HUES64 (cell line): Measurements from ENCODE around the gene CEACAM3.

Experiments
- H3K27ac ChIP-seq: 2 replicates; pipeline ENCODE4 v1.7.0; 2013; ENCODE audit warnings: low read depth, low read length, inconsistent platforms
- H3K27me3 ChIP-seq: 2 replicates; pipeline ENCODE4 v1.6.1; 2013; ENCODE audit warnings: mild to moderate bottlenecking, low read length; ENCODE audit not compliant: insufficient read depth
- H3K36me3 ChIP-seq: 2 replicates; pipeline ENCODE4 v1.6.1; 2013; ENCODE audit warnings: mild to moderate bottlenecking, low read length; ENCODE audit not compliant: insufficient read depth
- H3K4me1 ChIP-seq: 2 replicates; pipeline ENCODE4 v1.6.1; 2013; ENCODE audit warnings: mild to moderate bottlenecking, low read length, moderate library complexity; ENCODE audit not compliant: insufficient read depth
- H3K4me3 ChIP-seq: 2 replicates; pipeline ENCODE4 v1.5.1; 2013; ENCODE audit warnings: mild to moderate bottlenecking, low read length, moderate library complexity
- H3K9ac ChIP-seq: 2 replicates; pipeline ENCODE4 v1.6.1; 2013; ENCODE audit warnings: mild to moderate bottlenecking, low read depth, low read length
- H3K9me3 ChIP-seq: 2 replicates; pipeline ENCODE4 v1.6.1; 2013; ENCODE audit warnings: low read depth, low read length; ENCODE audit not compliant: insufficient read depth
- WGBS: fragments of 150-250, 120-280 bp; methylation state at CpG from one replicate; pipeline ENCODE4 v1.1.7; 2013; ENCODE audit warnings: missing lambda C conversion rate; 5-methylcytosine and 5-hydroxymethylcytosine counted together

Gene CEACAM3

DNA sequence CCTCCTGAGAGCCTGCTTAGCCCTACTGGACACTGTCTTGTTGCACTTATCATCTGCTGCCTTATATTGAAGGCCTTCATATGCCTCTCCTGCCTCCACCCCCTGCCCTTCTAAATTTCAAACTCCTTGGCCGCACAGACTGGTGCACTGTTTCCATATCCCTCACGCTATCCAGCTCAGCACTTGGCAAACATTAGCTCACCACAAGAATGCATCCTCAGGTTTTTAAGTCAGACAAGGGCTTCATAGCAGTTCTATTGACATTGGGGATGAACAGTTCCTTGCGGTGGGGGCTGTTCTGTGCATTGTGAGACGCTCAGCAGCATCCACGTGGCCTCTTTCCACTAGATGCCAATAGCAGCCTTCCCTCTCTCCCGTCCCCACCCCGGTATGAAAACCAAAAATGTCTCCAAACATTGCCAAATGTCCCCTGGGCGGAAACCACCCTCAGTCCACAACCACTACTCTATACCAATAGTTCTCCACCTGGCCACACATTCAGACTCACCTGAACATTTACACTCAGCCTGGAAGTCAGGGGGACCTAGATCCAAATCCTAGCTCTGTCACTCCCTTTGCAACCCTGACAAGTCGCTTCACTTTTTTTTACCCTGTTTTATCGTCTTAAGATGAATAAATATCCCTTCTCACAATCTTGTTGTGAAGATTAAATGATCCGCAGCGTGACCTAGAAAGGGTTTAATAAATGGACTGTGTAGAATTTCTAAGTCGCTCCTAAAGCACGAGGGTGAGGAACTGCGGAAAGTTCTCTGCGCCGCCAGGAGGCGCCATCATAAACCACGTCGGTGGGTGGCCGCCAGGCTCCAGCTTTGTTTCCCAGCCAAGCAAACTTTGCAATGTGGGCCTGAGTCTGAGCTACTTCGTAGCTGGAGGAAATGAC lies 3.6 kb upstream of the CEACAM3 start:
- Histone ChIP-seq H3K27me3 (peaks cover 1% of the 10 kb centered on the region; the same call in 1 of the 2 replicates), H3K4me1 (no peaks in the 10 kb centered on the region), H3K9me3 (no peaks in the 10 kb centered on the region), H3K27ac (no peak overlapping the region), H3K36me3 (no peaks in the 10 kb centered on the region), H3K4me3 (no peak overlapping the region), H3K9ac (no peak overlapping the region)
- WGBS = 30% methylated on average over 22 of the region's 22 CpGs

DNA sequence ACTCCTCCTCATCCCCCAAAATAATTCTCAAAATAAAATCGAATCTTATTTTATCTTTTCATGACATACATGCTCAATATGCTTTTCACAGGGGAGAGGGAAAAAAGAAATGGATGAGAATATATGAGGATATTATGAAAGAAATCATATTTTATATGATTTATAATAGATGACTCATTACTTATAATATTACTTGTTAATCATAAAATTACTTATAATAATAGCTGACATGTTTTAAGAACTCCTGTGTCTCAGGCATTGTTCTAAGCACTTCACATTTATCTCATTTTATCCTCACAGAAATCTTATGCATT lies 3.0 kb upstream of the CEACAM3 start:
- no peaks in the 10 kb centered on the region for H3K27me3 ChIP-seq
- no peaks in the 10 kb centered on the region for H3K9me3 ChIP-seq
- no peak overlapping the region for H3K4me3 ChIP-seq
- H3K27ac ChIP-seq = no peak overlapping the region
- H3K9ac ChIP-seq = no peak overlapping the region
- no CpG with 5 or more reads among the region's 1 CpG for WGBS
- H3K4me1 ChIP-seq = no peaks in the 10 kb centered on the region
- no peaks in the 10 kb centered on the region for H3K36me3 ChIP-seq

DNA sequence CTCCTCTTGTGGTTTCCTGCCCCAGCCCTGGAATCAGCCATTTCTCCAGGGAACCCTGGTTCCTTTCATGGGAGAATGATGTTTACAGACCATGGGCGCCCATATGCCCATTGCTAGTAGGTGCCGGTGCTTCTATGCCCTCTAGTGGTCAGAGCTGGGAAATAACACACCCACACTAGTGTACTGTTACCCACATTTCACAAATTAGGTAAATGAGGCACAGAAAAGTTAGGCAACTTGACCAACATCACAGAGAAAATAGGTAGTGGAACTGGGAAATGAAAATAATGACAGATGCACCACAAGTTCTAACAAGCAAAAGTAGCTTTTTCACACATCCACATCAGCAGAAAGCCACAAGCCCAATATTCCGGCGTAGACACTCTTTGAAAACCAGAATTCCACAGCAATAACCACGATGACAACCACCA lies 1.3 kb upstream of the CEACAM3 start:
- Histone ChIP-seq H3K27me3 (no peaks in the 10 kb centered on the region), H3K9ac (no peak overlapping the region), H3K27ac (no peak overlapping the region), H3K4me3 (no peak overlapping the region), H3K4me1 (no peaks in the 10 kb centered on the region), H3K9me3 (no peaks in the 10 kb centered on the region), H3K36me3 (no peaks in the 10 kb centered on the region)
- WGBS = 51% methylated on average over 4 of the region's 5 CpGs

DNA sequence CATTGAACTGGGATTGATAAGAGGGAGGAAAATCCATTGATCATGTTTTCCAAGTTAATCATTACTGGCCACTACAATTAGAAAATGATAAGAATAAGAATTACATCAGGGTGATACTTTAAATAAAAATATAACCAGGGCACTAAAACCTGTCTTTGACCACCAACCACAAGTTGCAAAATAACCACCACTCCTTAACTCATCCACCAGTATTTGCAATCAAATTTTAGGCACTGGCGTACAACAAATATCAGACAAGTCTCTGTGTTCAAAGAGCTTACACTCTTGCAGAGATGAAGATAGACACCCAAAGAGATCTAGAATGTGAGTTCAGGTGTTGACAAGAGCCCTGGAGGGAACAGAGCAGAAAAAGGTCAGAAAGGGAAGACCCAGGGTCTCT lies 514 bp downstream of the CEACAM3 start:
- Histone ChIP-seq H3K4me1 (no peaks in the 10 kb centered on the region), H3K27me3 (no peaks in the 10 kb centered on the region)

DNA sequence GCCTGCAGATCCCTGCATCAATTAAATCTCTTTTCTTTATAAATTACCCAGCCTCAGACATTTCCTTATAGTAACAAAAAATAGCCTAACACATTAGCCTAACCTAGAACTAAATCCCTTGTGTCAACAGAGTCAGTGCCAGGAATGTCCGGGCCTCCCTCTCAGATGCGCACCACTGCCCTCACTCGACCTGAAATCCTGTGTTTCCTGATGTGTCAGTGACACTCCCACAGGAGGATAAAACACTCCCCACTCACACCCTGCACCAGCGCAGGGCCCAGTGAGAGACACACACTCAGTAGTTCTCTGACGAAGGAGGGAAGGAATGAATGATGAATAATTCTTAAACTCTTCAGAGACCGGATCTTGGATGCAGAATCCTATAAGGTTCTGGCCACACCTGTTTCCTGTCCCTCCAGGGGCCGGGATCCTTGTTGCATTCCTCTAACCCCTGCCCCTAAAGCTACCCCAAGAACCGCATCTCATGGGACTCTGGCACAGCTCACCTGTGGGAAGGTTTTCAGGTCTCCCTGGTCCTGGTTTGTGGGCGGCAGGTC lies 3.1 kb downstream of the CEACAM3 start:
- Histone ChIP-seq H3K27ac (no peak overlapping the region), H3K4me1 (no peaks in the 10 kb centered on the region), H3K4me3 (no peak overlapping the region), H3K9me3 (0 out of 2 replicates have a peak, but pooled peaks cover 6% of the 10 kb centered on the region), H3K9ac (no peak overlapping the region; the same call in 1 of the 2 replicates), H3K36me3 (no peaks in the 10 kb centered on the region), H3K27me3 (no peaks in the 10 kb centered on the region)
- WGBS = 80% methylated on average over 9 of the region's 9 CpGs

More for the DNA sequence above, 514 bp downstream of the CEACAM3 start:
- Histone ChIP-seq H3K9me3 (0 out of 2 replicates have a peak, but pooled peaks cover 6% of the 10 kb centered on the region), H3K36me3 (no peaks in the 10 kb centered on the region), H3K9ac (no peak overlapping the region), H3K4me3 (no peak overlapping the region), H3K27ac (no peak overlapping the region)
- 84% methylated on average over 1 of the region's 1 CpG for WGBS

DNA sequence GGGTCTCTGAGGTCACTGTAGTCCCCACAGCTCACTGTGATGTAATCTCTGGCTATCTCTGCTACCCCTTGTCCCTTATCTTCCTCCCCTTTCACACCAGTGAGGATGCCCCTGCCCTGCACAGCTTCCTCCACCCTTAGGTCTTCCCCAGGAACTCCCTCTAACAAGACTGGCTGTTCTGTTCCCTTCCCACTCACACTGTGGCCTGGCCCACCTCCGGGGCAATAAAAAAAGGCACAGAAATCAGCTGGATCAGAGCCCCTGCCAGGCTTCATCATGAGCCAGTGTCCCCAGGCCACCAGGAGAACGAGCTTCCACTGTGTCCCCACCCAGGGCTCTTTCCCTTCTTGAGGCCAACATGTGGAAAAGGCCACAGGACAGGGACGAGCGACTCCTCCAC lies 4.6 kb downstream of the CEACAM3 start:
- Histone ChIP-seq H3K9me3 (0 out of 2 replicates have a peak, but pooled peaks cover 6% of the 10 kb centered on the region), H3K36me3 (no peaks in the 10 kb centered on the region), H3K4me1 (no peaks in the 10 kb centered on the region), H3K27me3 (no peaks in the 10 kb centered on the region), H3K27ac (no peak overlapping the region), H3K4me3 (no peak overlapping the region), H3K9ac (no peak overlapping the region)
- 77% methylated on average over 4 of the region's 4 CpGs for WGBS

DNA sequence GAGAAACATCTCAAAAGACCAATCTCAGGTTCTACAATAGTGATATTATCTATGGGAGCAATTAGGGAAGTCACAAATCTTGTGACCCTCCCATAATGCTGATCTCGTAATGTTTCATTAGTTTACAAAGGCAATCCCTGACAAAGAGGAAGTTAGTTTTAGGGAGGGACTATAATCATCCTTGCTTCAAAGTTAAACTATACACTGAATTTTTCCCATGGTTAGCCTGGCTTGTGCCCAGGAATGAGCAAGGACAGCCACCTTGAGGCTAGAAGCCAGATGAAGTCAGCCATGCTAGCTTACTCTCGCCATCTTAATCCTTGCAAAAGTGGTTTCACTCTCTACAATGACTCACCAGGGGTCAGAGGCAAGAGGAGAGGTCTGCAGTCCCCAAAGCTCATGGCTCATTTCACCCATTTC lies 5.4 kb downstream of the CEACAM3 start:
- Histone ChIP-seq H3K9ac (no peak overlapping the region), H3K27ac (no peak overlapping the region), H3K4me3 (no peak overlapping the region), H3K9me3 (0 out of 2 replicates have a peak, but pooled peaks cover 6% of the 10 kb centered on the region), H3K27me3 (no peaks in the 10 kb centered on the region), H3K4me1 (no peaks in the 10 kb centered on the region), H3K36me3 (no peaks in the 10 kb centered on the region)
- 78% methylated on average over 2 of the region's 2 CpGs for WGBS

DNA sequence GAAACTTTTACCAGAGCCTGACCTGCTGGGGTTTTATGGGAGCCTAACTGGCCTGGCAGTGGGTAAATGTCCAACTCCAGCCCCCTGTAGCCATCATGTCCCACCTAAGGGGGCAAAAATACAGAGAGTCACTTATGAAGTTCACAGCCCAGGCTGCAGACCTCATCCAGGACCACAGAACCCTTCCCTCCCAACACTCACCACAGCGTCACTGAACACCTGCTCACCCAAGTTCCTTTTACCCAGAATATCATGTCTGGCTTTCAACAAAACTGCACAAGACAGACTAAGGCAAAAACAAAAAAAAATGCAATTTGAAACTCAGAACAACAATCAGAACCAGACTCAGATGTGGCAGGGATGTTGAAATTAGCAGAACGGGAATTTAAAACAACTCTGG lies 6.4 kb downstream of the CEACAM3 start:
- no peak overlapping the region for H3K4me3 ChIP-seq
- H3K27ac ChIP-seq = no peak overlapping the region
- WGBS = 76% methylated on average over 2 of the region's 2 CpGs
- H3K9me3 ChIP-seq = 0 out of 2 replicates have a peak, but pooled peaks cover 6% of the 10 kb centered on the region
- H3K4me1 ChIP-seq = no peaks in the 10 kb centered on the region
- H3K27me3 ChIP-seq = no peaks in the 10 kb centered on the region
- no peak overlapping the region for H3K9ac ChIP-seq
- no peaks in the 10 kb centered on the region for H3K36me3 ChIP-seq

DNA sequence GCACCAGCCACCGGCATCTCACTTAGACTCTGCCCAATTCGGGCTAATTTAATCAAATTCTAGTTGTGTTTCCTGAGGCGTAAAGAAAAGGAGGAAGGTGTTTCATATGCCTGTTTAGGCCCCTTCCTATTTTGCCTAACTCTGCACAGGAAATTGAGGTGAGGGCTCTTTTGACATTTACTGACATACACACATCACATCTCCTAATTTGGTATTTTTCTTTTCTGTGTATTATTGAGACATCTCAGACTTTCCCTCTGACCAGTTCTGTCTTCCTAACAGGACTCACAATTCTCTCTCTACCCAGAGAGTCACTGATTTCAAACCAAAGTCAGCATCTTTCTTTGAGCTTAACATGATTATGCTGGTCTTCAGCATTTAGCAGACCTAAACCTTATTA lies 7.9 kb downstream of the CEACAM3 start:
- Histone ChIP-seq H3K9me3 (0 out of 2 replicates have a peak, but pooled peaks cover 6% of the 10 kb centered on the region), H3K36me3 (no peaks in the 10 kb centered on the region), H3K4me1 (no peaks in the 10 kb centered on the region), H3K4me3 (no peak overlapping the region), H3K27me3 (no peaks in the 10 kb centered on the region), H3K9ac (no peak overlapping the region), H3K27ac (no peak overlapping the region)
- WGBS = 88% methylated on average over 3 of the region's 3 CpGs

DNA sequence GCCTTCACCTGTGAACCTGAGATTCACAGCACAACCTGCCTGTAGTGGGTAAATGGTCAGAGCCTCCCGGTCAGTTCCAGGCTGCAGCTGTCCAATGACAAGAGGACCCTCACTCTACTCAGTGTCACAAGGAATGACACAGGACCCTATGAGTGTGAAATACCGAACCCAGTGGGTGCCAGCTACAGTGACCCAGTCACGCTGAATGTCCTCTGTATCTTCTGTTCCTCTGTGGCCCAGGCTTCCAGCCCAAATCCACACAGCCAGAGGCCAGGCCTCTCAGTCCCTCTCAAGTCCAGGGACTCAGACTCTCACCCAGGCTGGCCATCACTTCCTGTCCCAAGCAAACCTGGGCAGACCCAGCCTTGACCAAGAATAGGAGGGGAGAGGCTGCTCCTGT lies 10.8 kb downstream of the CEACAM3 start:
- no peaks in the 10 kb centered on the region for H3K4me1 ChIP-seq
- no peaks in the 10 kb centered on the region for H3K9me3 ChIP-seq
- no peak overlapping the region for H3K27ac ChIP-seq
- H3K27me3 ChIP-seq = no peaks in the 10 kb centered on the region
- no peaks in the 10 kb centered on the region for H3K36me3 ChIP-seq
- no peak overlapping the region for H3K9ac ChIP-seq
- H3K4me3 ChIP-seq = no peak overlapping the region
- 85% methylated on average over 3 of the region's 3 CpGs for WGBS

DNA sequence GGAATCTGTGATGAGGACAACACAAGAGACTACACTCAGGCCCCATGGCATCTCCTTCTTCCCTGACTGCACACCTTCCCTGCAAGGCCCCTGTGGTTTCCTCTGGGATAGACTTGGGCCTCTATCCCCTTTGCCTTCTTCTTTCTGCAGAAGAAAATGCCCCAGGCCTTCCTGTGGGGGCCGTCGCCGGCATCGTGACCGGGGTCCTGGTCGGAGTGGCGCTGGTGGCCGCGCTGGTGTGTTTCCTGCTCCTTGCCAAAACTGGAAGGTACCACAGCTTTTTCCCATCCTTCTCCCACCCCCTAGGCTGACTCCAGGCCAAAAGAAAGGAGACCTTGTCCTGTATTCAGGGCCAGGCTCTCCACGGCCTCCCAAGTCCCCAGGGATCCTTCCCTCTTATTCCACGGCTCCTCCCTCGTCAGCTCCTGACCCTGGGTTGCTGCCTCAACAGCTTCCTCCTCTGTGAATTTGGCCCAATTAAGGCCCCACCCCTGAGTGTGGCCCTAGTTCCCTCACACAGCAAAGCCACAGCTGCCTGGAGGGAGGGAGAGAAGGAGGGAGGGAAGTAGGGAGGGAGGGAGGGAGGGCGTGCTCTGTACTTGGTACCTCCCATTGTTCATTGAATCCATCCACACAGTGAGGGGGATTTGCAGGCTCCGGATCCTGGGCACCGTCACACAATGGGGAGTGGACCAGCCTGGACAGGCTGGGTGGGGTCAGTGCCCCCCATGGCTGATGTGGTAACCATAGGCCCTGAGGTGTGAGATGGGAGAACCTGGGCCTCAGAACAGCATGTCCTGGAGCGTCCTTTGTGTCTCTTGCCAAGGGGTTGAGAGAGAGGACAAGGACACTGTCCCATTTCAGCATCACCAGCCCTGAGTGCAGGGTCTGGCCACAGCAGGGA lies 12.5 kb downstream of the CEACAM3 start:
- Histone ChIP-seq H3K4me3 (no peak overlapping the region), H3K27me3 (no peaks in the 10 kb centered on the region), H3K9ac (no peak overlapping the region), H3K9me3 (no peaks in the 10 kb centered on the region), H3K4me1 (no peaks in the 10 kb centered on the region), H3K27ac (no peak overlapping the region), H3K36me3 (no peaks in the 10 kb centered on the region)
- WGBS = 78% methylated on average over 15 of the region's 16 CpGs
